Lung (tissue), 13 donors: Measurements from ENCODE around the gene ITGB3. TPM values are rescaled to one million over a fixed set of nuclear protein-coding genes. Genes with fewer than 3 reads are reported as not detected.

Experiments
- ATAC-seq: fragments of 200-7000 bp; cut with Tn5 transposase; one replicate; pipeline ENCODE4 v1.9.1; 2020; ENCODE audit warnings: moderate number of reproducible peaks; ENCODE audit not compliant: insufficient read depth, low FRiP score
- DNase-seq, 3 donors: peaks; one replicate each; pipeline ENCODE4 v3.0.0-alpha.2; 2013 to 2017
- H3K27ac ChIP-seq, 2 donors: one replicate each; pipeline ENCODE4 v1.5.1; 2013; ENCODE audit warnings: mild to moderate bottlenecking in 2 of 2, moderate library complexity in 2 of 2, control low read depth in 1 of 2, inconsistent platforms in 1 of 2, low read depth in 1 of 2, low read length in 1 of 2
- H3K27me3 ChIP-seq, 3 donors: one replicate each; pipeline ENCODE4 v1.5.1; 2013; ENCODE audit warnings: low read length in 2 of 3; ENCODE audit not compliant: control insufficient read depth in 3 of 3, insufficient read depth in 3 of 3
- H3K36me3 ChIP-seq, 4 donors: one replicate each; pipeline ENCODE4 v1.5.1; 2013; ENCODE audit warnings: low read length in 4 of 4, mild to moderate bottlenecking in 1 of 4, moderate library complexity in 1 of 4; ENCODE audit not compliant: control insufficient read depth in 4 of 4, insufficient read depth in 4 of 4
- H3K4me1 ChIP-seq, 5 donors: one replicate each; pipeline ENCODE4 v1.5.1; 2013; ENCODE audit warnings: low read length in 5 of 5, mild to moderate bottlenecking in 2 of 5, moderate library complexity in 1 of 5; ENCODE audit not compliant: control insufficient read depth in 5 of 5, insufficient read depth in 5 of 5
- H3K4me3 ChIP-seq: one replicate; pipeline ENCODE4 v1.5.1; 2013; ENCODE audit warnings: mild to moderate bottlenecking, control low read depth, moderate library complexity
- H3K9ac ChIP-seq, 2 donors: one replicate each; pipeline ENCODE4 v1.5.1; 2013; ENCODE audit warnings: low read length in 2 of 2, control low read depth in 1 of 2; ENCODE audit not compliant: insufficient read depth in 1 of 2
- H3K9me3 ChIP-seq, 4 donors: one replicate each; pipeline ENCODE4 v1.5.1; 2013; ENCODE audit warnings: low read length in 3 of 4, mild to moderate bottlenecking in 1 of 4, moderate library complexity in 1 of 4; ENCODE audit not compliant: control insufficient read depth in 4 of 4, insufficient read depth in 3 of 4
- CTCF ChIP-seq: IDR thresholded peaks from 2 replicates; pipeline ENCODE4 v1.5.1; 2012; ENCODE audit warnings: mild to moderate bottlenecking; ENCODE audit errors: control extremely low read depth, extremely low read depth
- WGBS, 2 donors: extraction: QIAGEN DNeasy Blood & Tissue Kit; methylation state at CpG; one replicate each; pipeline ENCODE4 v1.1.7; 2013; 5-methylcytosine and 5-hydroxymethylcytosine counted together
- polyA plus RNA-seq, 2 donors: library from polyadenylated mRNA; stranded (reverse); fragments of 200-250 nt; gene quantifications; one replicate each; pipeline ENCODE4 v1.2.1, GENCODE V29; 2013
- small RNA-seq: library from RNA; depleted of rRNA; stranded (forward); fragments of <200 nt; gene quantifications from one replicate; pipeline ENCODE3, GENCODE V24; 2014; ENCODE audit warnings: low replicate concordance
- total RNA-seq, 2 donors: library from RNA; depleted of rRNA in 1 of 2; stranded (reverse); fragments of >200 nt in 1 of 2; gene quantifications; one replicate each; pipeline ENCODE4 v1.2.1, GENCODE V29; 2014 to 2021
- donor health status: control.
- donor health status: control.
- donor health status: Bipolar disorder and iron deficiency.
- donor health status: healthy.
- donor health status: DM: yes; HTN: yes; CAD: no.

Gene ITGB3
- total and polyA plus RNA-seq, 4 donors = 1.3 to 15.9 (median 7.7) TPM

GRCh38 chr17:47338026-47338425 lies 84.4 kb downstream of the ITGB3 start:
- 96 to 97% methylated on average over 3 of the region's 3 CpGs for WGBS, 2 donors
- no peaks in the 10 kb centered on the region for H3K9me3 ChIP-seq
- no peaks in the 10 kb centered on the region for H3K27me3 ChIP-seq
- DNase-seq (no peak), ATAC-seq (no peak)
- no peak overlapping the region for H3K27ac ChIP-seq
- no peaks in the 10 kb centered on the region for H3K4me1 ChIP-seq
- H3K36me3 ChIP-seq = peaks cover 0 to 15% (median 0%) of the 10 kb centered on the region in 4 donors
- no peak overlapping the region for H3K4me3 ChIP-seq
- no peak overlapping the region for H3K9ac ChIP-seq
- no peak for TF ChIP-seq CTCF

GRCh38 chr17:47352848-47353247 lies 99.2 kb downstream of the ITGB3 start:
- no peaks in the 10 kb centered on the region for H3K9me3 ChIP-seq
- no peaks in the 10 kb centered on the region for H3K36me3 ChIP-seq
- no peaks in the 10 kb centered on the region for H3K4me1 ChIP-seq
- H3K27ac ChIP-seq = no peak overlapping the region
- ATAC-seq = no peak
- TF ChIP-seq CTCF = no peak
- WGBS, 2 donors = 44 to 59% methylated on average over 1 of the region's 1 CpG
- no peak overlapping the region for H3K9ac ChIP-seq
- no peaks in the 10 kb centered on the region for H3K27me3 ChIP-seq
- no peak for DNase-seq
- H3K4me3 ChIP-seq = no peak overlapping the region

GRCh38 chr17:47358652-47359051 lies 105.0 kb downstream of the ITGB3 start:
- Histone ChIP-seq H3K4me1 (no peaks in the 10 kb centered on the region), H3K4me3 (no peak overlapping the region), H3K27me3 (no peaks in the 10 kb centered on the region), H3K36me3 (no peaks in the 10 kb centered on the region), H3K9me3 (peaks cover 0 to 2% (median 0%) of the 10 kb centered on the region in 4 donors), H3K9ac (no peak overlapping the region), H3K27ac (no peak overlapping the region)
- no peak for TF ChIP-seq CTCF
- WGBS, 2 donors = 76 to 80% methylated on average over 1 of the region's 1 CpG
- DNase-seq = no peak
- no peak for ATAC-seq

Small RNA genes lying within 50 kb of the gene (small RNA-seq; reads per million reads assigned to genes)
- not detected for gene RNU7-186P

Other genes starting within 250 kb of the ITGB3 start
- 10 to 100 TPM; 66.0 to 74.1 TPM for gene CDC27, start 64.5 kb upstream of the ITGB3 start, total RNA-seq
- 10 to 100 TPM; 13.6 to 26.1 TPM for gene CDC27, start 64.5 kb upstream of the ITGB3 start, polyA plus RNA-seq
- gene MYL4, start 44.5 kb upstream of the ITGB3 start, total RNA-seq = 1 to 10 TPM in 1 of 2 donors, under 1 TPM in 1; 0.49 to 9.0 TPM
- under 1 TPM; 0.51 to 0.62 TPM for gene MYL4, start 44.5 kb upstream of the ITGB3 start, polyA plus RNA-seq
- gene EFCAB13, start 70.1 kb downstream of the ITGB3 start, total RNA-seq = 10 to 100 TPM in 1 of 2 donors, 1 to 10 TPM in 1; 5.6 to 21.4 TPM
- gene EFCAB13, start 70.1 kb downstream of the ITGB3 start, polyA plus RNA-seq = 1 to 10 TPM in 1 of 2 donors, under 1 TPM in 1; 0.56 to 1.7 TPM